ENCODE data around the gene SNX24. TPM values are rescaled to one million over a fixed set of nuclear protein-coding genes. Genes with fewer than 3 reads are reported as not detected.

SNX24 gene
- total RNA-seq, 2 donors from 2014 or later = 1.8 to 6.4 TPM

Other genes with a start within 250 kb of the SNX24 start
- gene SNX2, start 70.5 kb upstream of the SNX24 start, total RNA-seq = 10 to 100 TPM; 38.8 to 48.6 TPM
- gene PPIC, start 191.1 kb downstream of the SNX24 start, total RNA-seq = not detected
- gene PRDM6, start 243.6 kb downstream of the SNX24 start, total RNA-seq = not detected

Data from activated naive CD4-positive, alpha-beta T cell treated with anti-CD3 and anti-CD28 coated beads, Interleukin-2, amount 50 U/mL, for 72 hours (primary cell).